HCT116 (cell line): ENCODE results near the gene MYO7A.

Experiments used
- EGR1 ChIP-seq: IDR thresholded peaks from 2 replicates; pipeline ENCODE4 v1.6.1; 2012; ENCODE audit warnings: low read depth
- EZH2 ChIP-seq: fragments of 200-600 bp; sonication (generic); IDR thresholded peaks from 2 replicates; pipeline ENCODE4 v1.6.1; 2017; ENCODE audit warnings: antibody characterized with exemption, mixed run types
- EZH2phosphoT487 ChIP-seq: fragments of 200-600 bp; IDR thresholded peaks from 2 replicates; pipeline ENCODE4 v1.6.1; 2018; ENCODE audit warnings: antibody characterized with exemption, borderline replicate concordance
- JUND ChIP-seq: IDR thresholded peaks from 2 replicates; pipeline ENCODE4 v1.6.1; 2012
- POLR2A ChIP-seq: IDR thresholded peaks from 2 replicates; pipeline ENCODE4 v1.7.0; 2011; ENCODE audit warnings: borderline replicate concordance; ENCODE audit not compliant: insufficient read depth, insufficient read length; ENCODE audit errors: extremely low read depth
- POLR2AphosphoS5 ChIP-seq: IDR thresholded peaks from 2 replicates; pipeline ENCODE4 v1.6.1; 2011; ENCODE audit warnings: mild to moderate bottlenecking, low read depth, low read length, moderate library complexity
- RAD21 ChIP-seq: IDR thresholded peaks from 2 replicates; pipeline ENCODE4 v1.6.1; 2012; ENCODE audit warnings: low read depth, mild to moderate bottlenecking
- TF ChIP-seq, protein P1 (sequence below), 3 experiments: fragments of 200-600 bp in 1 of 3; sonication (generic) in 1 of 3; IDR thresholded peaks in 2 of 3; conservative IDR thresholded peaks in 1 of 3; 2 replicates each; pipeline ENCODE4 v1.5.1; 2012 to 2017; ENCODE audit warnings: low read depth in 2 of 3, low read length in 2 of 3, antibody characterized with exemption in 1 of 3, borderline replicate concordance in 1 of 3, control low read depth in 1 of 3, mild to moderate bottlenecking in 1 of 3, mixed read lengths in 1 of 3, mixed run types in 1 of 3, moderate library complexity in 1 of 3; ENCODE audit not compliant: insufficient read depth in 1 of 3
- TF ChIP-seq, protein P2 (sequence below): IDR thresholded peaks from 2 replicates; pipeline ENCODE4 v1.6.1; 2012
- TF ChIP-seq, protein P3 (sequence below): IDR thresholded peaks from 2 replicates; pipeline ENCODE4 v1.6.1; 2012

DNA sequence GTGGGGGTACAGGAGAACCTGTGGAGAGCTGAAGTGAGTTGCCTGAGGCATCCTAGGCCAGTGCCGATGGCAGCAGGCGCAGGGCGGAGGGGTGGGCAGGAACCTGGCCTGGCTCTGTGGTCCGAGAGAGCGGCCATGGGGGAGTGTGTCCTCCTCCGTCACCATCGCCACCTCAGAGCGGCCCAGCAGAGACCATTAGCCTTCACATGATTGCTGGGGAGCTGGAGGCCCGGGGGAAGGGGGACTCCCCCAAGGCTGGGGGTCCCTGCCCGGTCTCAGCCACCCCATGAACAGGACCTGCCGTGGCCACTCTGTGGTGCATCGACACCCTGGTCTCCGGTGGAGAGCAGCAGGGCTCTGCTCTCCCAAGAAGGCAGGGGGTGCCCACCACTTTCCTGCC is 21.3 kb upstream of the MYO7A start:
- no peak for TF ChIP-seq POLR2AphosphoS5
- TF ChIP-seq, protein P1, sequence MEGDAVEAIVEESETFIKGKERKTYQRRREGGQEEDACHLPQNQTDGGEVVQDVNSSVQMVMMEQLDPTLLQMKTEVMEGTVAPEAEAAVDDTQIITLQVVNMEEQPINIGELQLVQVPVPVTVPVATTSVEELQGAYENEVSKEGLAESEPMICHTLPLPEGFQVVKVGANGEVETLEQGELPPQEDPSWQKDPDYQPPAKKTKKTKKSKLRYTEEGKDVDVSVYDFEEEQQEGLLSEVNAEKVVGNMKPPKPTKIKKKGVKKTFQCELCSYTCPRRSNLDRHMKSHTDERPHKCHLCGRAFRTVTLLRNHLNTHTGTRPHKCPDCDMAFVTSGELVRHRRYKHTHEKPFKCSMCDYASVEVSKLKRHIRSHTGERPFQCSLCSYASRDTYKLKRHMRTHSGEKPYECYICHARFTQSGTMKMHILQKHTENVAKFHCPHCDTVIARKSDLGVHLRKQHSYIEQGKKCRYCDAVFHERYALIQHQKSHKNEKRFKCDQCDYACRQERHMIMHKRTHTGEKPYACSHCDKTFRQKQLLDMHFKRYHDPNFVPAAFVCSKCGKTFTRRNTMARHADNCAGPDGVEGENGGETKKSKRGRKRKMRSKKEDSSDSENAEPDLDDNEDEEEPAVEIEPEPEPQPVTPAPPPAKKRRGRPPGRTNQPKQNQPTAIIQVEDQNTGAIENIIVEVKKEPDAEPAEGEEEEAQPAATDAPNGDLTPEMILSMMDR (IDR thresholded peaks at IDR 0.05 in 2 of 3, conservative IDR thresholded peaks at IDR 0.05 in 1 of 3; ENCODE audit: borderline replicate concordance in 1 of 3, insufficient read depth in 1 of 3, low read depth in 2 of 3, low read length in 2 of 3), result no peak
- TF ChIP-seq JUND, result no peak
- no peak for TF ChIP-seq EZH2phosphoT487
- TF ChIP-seq EGR1, result no peak
- TF ChIP-seq RAD21, result no peak
- TF ChIP-seq EZH2, result no peak
- no peak for TF ChIP-seq POLR2A
- TF ChIP-seq, protein P2, sequence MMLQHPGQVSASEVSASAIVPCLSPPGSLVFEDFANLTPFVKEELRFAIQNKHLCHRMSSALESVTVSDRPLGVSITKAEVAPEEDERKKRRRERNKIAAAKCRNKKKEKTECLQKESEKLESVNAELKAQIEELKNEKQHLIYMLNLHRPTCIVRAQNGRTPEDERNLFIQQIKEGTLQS, result no peak
- TF ChIP-seq, protein P3, sequence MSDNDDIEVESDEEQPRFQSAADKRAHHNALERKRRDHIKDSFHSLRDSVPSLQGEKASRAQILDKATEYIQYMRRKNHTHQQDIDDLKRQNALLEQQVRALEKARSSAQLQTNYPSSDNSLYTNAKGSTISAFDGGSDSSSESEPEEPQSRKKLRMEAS, result no peak
